Fibroblast of gingiva (primary cell): ENCODE data around the gene IQSEC1.
A peak's percentile ranks its signal among the peaks of the same experiment; 100 is the strongest.

ENCODE experiments used
- DNase-seq: peaks from one replicate; pipeline ENCODE4 v3.0.0-alpha.2; 2011; ENCODE audit warnings: low read depth

IQSEC1 gene

GRCh38 chr3:12954180-12954579, 119.0 kb downstream of the IQSEC1 start:
- no peak for DNase-seq

GRCh38 chr3:12953201-12953995, 119.8 kb downstream of the IQSEC1 start:
- DNase-seq: no peak

- no peak for DNase-seq
Observed at GRCh38 chr3:12952343-12953200, 120.7 kb downstream of the IQSEC1 start.

GRCh38 chr3:12948891-12949711, 124.1 kb downstream of the IQSEC1 start:
- peak; percentile 73 for DNase-seq

GRCh38 chr3:12948371-12948770, 124.9 kb downstream of the IQSEC1 start:
- DNase-seq: peak; percentile 31

- DNase-seq: peak; percentile 70
Observed at GRCh38 chr3:12947504-12948369, 125.5 kb downstream of the IQSEC1 start.

GRCh38 chr3:12946649-12947316, 126.4 kb downstream of the IQSEC1 start:
- DNase-seq: no peak

GRCh38 chr3:12946251-12946648, 127.0 kb downstream of the IQSEC1 start:
- DNase-seq: no peak

- DNase-seq: no peak
Observed at GRCh38 chr3:12944849-12945248, 128.4 kb downstream of the IQSEC1 start.

GRCh38 chr3:12944413-12944812, 128.8 kb downstream of the IQSEC1 start:
- no peak for DNase-seq

GRCh38 chr3:12943124-12944021, 129.9 kb downstream of the IQSEC1 start:
- DNase-seq: no peak

- no peak for DNase-seq
Observed at GRCh38 chr3:12941495-12942023, 131.7 kb downstream of the IQSEC1 start.

GRCh38 chr3:12940854-12941253, 132.4 kb downstream of the IQSEC1 start:
- no peak for DNase-seq

- no peak for DNase-seq
Observed at GRCh38 chr3:12939137-12939536, 134.1 kb downstream of the IQSEC1 start.

GRCh38 chr3:12938258-12938711, 134.9 kb downstream of the IQSEC1 start:
- peak; percentile 23 for DNase-seq

- no peak for DNase-seq
Observed at GRCh38 chr3:12935861-12936830, 137.1 kb downstream of the IQSEC1 start.

- no peak for DNase-seq
Observed at GRCh38 chr3:12935023-12935860, 138.0 kb downstream of the IQSEC1 start.
